Measurements from ENCODE around the gene FBN2.
"Not testable (repeated sequence)": the region's sequence is repeated elsewhere in the genome, so short reads cannot be mapped to it uniquely, and the experiment has no call there.

Gene FBN2

DNA sequence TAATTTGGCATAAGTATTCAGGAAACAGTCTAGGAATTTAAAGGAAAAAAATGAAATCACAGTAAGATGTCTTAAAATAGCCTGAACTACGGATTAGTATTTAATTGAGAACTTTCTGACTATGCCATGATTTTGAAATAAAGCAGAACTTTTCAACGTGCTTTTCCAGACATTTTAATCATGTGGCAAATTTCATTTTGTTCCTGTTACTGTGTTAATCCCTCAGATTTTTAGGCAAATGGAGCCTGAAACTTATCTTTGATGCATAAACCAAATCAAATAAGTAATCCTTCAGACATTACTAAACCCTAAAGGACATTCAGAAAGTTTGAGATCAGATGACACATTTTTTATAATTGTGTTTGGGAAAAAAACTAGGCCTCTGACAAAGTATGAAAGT, 75.7 kb downstream of the FBN2 start:
- DNase-seq (ENCODE audit: low read depth): no peak
- H3K4me3 ChIP-seq (ENCODE audit: low read depth, low read length): no peak overlapping the region
- TF ChIP-seq CTCF (IDR thresholded peaks at IDR 0.05; ENCODE audit: low read depth, low read length, missing control alignments): no peak

DNA sequence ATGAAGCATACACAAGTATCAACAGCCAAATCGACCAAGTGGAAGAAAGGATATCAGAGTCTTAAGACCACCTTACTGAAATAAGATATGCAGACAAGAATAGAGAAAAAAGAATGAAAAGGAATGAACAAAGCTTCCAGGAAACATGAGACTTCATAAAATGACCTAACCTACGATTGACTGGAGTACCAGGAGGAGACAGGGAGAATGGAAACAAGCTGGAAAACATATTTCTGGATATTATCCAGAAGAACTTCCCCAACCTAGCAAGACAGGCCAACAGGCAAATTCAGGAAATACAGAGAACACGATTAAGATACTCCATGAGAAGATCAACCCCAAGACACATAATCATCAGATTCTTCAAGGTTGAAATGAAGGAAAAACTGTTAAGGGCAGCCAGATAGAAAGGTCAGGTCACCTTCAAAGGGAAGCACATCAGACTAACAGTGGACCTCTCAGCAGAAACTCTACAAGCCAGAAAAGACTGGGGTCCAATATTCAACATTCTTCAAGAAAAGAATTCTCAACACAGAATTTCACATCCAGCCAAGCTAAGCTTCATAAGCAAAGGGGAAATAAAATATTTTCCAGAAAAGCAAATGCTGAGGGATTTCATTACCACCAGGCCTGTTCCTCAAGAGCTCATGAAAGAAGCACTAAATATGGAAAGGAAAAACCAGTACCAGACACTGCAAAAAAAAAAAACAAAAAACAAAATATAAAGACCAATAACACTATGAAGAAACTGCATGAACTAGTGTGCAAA, 80.7 kb downstream of the FBN2 start:
- H3K4me3 ChIP-seq (ENCODE audit: low read depth, low read length); DNase-seq (ENCODE audit: low read depth): not testable (repeated sequence)

- DNase-seq (ENCODE audit: low read depth): no peak
- no peak overlapping the region for H3K4me3 ChIP-seq (ENCODE audit: low read depth, low read length)
- TF ChIP-seq CTCF (IDR thresholded peaks at IDR 0.05; ENCODE audit: low read depth, low read length, missing control alignments): no peak
Observed at GRCh38 chr5:128455841-128456361, 82.1 kb downstream of the FBN2 start.

DNA sequence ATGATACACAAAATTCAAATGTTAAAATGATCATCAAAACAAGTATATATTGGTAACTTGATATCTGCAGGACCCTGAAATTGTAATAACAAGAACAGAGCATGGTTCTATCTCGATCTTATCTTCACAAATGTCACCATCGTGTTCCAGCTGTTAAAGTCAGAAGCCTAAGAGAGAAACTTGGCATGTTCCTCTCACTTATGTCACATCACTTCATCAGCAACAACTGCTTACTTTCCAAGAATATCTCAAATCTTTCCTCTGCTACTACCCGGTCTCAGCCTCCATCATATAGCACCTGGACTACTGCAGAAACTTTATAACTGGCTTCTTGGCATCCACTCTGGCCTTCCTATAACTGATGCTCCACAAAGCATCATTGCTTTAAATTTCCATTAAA, 84.9 kb downstream of the FBN2 start:
- TF ChIP-seq CTCF (IDR thresholded peaks at IDR 0.05; ENCODE audit: low read depth, low read length, missing control alignments): no peak

DNA sequence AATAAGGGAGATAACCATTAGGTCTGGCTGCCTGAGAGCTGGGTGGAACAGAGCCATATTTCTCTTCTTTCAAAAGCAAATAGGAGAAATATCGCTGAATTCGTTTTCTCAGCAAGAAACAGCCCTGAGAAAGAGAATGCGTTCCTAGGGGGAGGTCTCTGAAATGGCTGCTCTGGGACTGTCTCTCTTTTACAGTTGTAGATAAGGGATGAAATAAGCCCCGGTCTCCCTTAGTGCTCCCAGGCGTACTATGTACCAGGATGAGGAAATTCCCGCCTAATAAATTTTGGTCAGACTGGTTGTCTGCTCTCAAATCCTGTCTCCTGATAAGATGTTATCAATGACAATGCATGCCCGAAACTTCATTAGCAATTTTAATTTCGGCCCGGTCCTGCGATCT, 90.8 kb downstream of the FBN2 start:
- H3K4me3 ChIP-seq (ENCODE audit: low read depth, low read length); DNase-seq (ENCODE audit: low read depth): not testable (repeated sequence)

More for the DNA sequence above, 84.9 kb downstream of the FBN2 start:
- no peak overlapping the region for H3K4me3 ChIP-seq (ENCODE audit: low read depth, low read length)
- no peak for DNase-seq (ENCODE audit: low read depth)

- no peak overlapping the region for H3K4me3 ChIP-seq (ENCODE audit: low read depth, low read length)
- no peak for TF ChIP-seq CTCF (IDR thresholded peaks at IDR 0.05; ENCODE audit: low read depth, low read length, missing control alignments)
Observed at GRCh38 chr5:128441941-128442350, 96.1 kb downstream of the FBN2 start.

GRCh38 chr5:128441165-128441564, 96.9 kb downstream of the FBN2 start:
- DNase-seq (ENCODE audit: low read depth): no peak
- H3K4me3 ChIP-seq (ENCODE audit: low read depth, low read length): no peak overlapping the region

More at GRCh38 chr5:128441941-128442350, 96.1 kb downstream of the FBN2 start:
- no peak for DNase-seq (ENCODE audit: low read depth)

More at GRCh38 chr5:128441165-128441564, 96.9 kb downstream of the FBN2 start:
- no peak for TF ChIP-seq CTCF (IDR thresholded peaks at IDR 0.05; ENCODE audit: low read depth, low read length, missing control alignments)

All from GM12864 (cell line).